OCI-LY1 (cell line): Measurements from ENCODE around the gene YKT6.

Source experiments
- H2AFZ ChIP-seq: fragments of 200-600 bp; sonication (generic), shearing (Covaris generic); 2 replicates; pipeline ENCODE4 v1.6.0; 2014; ENCODE audit warnings: antibody characterized with exemption, mild to moderate bottlenecking, low read length
- H3F3A ChIP-seq: fragments of 200-600 bp; sonication (generic), shearing (Covaris generic); 2 replicates; pipeline ENCODE4 v1.6.0; 2014; ENCODE audit warnings: mild to moderate bottlenecking, antibody characterized with exemption, low read length, moderate library complexity; ENCODE audit not compliant: insufficient read depth
- H3K27ac ChIP-seq: fragments of 200-600 bp; sonication (generic); 2 replicates; pipeline ENCODE4 v1.5.1; 2014; ENCODE audit warnings: low read length, mixed run types, mild to moderate bottlenecking, low read depth; ENCODE audit not compliant: poor library complexity, severe bottlenecking
- H3K27me3 ChIP-seq: fragments of 200-600 bp; sonication (generic); 2 replicates; pipeline ENCODE4 v1.6.0; 2014; ENCODE audit warnings: antibody characterized with exemption, mild to moderate bottlenecking, low read length, moderate library complexity; ENCODE audit not compliant: insufficient read depth
- H3K36me3 ChIP-seq: fragments of 200-600 bp; sonication (generic); 2 replicates; pipeline ENCODE4 v1.6.1; 2014; ENCODE audit warnings: mild to moderate bottlenecking, antibody characterized with exemption, low read length, moderate library complexity, mixed read lengths; ENCODE audit not compliant: insufficient read depth
- H3K4me1 ChIP-seq: fragments of 200-600 bp; sonication (generic); 2 replicates; pipeline ENCODE4 v1.5.1; 2014; ENCODE audit warnings: mild to moderate bottlenecking, low read length, moderate library complexity; ENCODE audit not compliant: insufficient read depth, severe bottlenecking
- H3K4me2 ChIP-seq: fragments of 200-600 bp; sonication (generic), shearing (Covaris generic); 2 replicates; pipeline ENCODE4 v1.6.1; 2014; ENCODE audit warnings: low read length
- H3K4me3 ChIP-seq: fragments of 200-600 bp; sonication (generic); 2 replicates; pipeline ENCODE4 v1.5.1; 2014; ENCODE audit warnings: low read length, low read depth, mild to moderate bottlenecking, mixed read lengths; ENCODE audit not compliant: poor library complexity, severe bottlenecking
- H3K79me2 ChIP-seq: fragments of 200-600 bp; shearing (Covaris generic); 2 replicates; pipeline ENCODE4 v1.6.1; 2016; ENCODE audit warnings: mixed run types, low read length, mixed read lengths; ENCODE audit not compliant: insufficient read depth
- H3K9ac ChIP-seq: fragments of 200-600 bp; sonication (generic), shearing (Covaris generic); 2 replicates; pipeline ENCODE4 v1.6.1; 2014; ENCODE audit warnings: mild to moderate bottlenecking, low read length, mixed read lengths
- H3K9me2 ChIP-seq: fragments of 200-600 bp; sonication (generic), shearing (Covaris generic); 2 replicates; pipeline ENCODE4 v1.6.1; 2014; ENCODE audit warnings: low read depth, mild to moderate bottlenecking, low read length, mixed read lengths
- H3K9me3 ChIP-seq: fragments of 200-600 bp; shearing (Covaris generic); 2 replicates; pipeline ENCODE4 v1.6.1; 2014; ENCODE audit warnings: low read length, mixed read lengths
- H4K20me1 ChIP-seq: fragments of 200-600 bp; sonication (generic), shearing (Covaris generic); 2 replicates; pipeline ENCODE4 v1.6.0; 2016; ENCODE audit warnings: mild to moderate bottlenecking, low read length; ENCODE audit not compliant: insufficient read depth
- EZH2 ChIP-seq: fragments of 200-600 bp; sonication (generic), shearing (Covaris generic); IDR thresholded peaks from 2 replicates; pipeline ENCODE4 v1.8.0; 2017; ENCODE audit warnings: borderline replicate concordance, mixed run types, mild to moderate bottlenecking, antibody characterized with exemption, low read length, moderate library complexity, mixed read lengths
- TF ChIP-seq, protein P1 (sequence below): fragments of 200-600 bp; sonication (generic), shearing (Covaris generic); IDR thresholded peaks from 2 replicates; pipeline ENCODE4 v1.5.1; 2017; ENCODE audit warnings: mild to moderate bottlenecking, antibody characterized with exemption, low read length, moderate library complexity, mixed read lengths

The YKT6 gene

DNA sequence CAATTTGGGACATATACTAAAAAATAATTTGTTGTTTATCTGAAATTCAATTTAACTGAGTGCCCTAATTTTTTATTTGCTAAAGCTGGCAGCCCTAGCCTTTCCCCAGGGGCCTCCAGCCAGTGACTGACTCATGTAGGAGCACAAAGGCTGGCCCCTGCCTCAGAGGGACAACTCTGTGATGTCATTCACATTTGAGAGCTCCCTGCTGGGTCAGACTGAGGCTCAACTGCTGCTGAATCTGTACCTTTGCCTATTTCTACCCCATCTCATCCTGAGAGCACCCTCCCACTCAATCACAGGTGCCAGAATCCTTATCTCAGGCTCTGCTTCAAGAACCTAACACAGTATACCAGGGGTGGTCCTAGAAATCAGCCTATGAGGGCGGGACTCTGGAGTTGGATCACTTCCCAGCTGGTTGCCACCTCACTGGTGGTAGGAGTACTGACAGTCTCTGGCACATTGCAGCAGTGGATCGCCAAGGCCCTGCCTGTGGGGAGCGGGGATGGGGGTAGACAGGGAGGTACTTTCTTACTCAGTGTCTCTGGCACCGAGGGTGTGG, 23.1 kb upstream of the YKT6 start:
- Histone ChIP-seq H3K9me3 (0 out of 2 replicates have a peak, but pooled peaks cover 6% of the 10 kb centered on the region), H3K36me3 (no peaks in the 10 kb centered on the region; the same call in 1 of the 2 replicates), H3K79me2 (no peaks in the 10 kb centered on the region), H3K4me1 (no peaks in the 10 kb centered on the region), H3K27ac (no peak overlapping the region), H2AFZ (no peak overlapping the region), H3K4me3 (no peak overlapping the region), H3F3A (no peaks in the 10 kb centered on the region), H3K9me2 (no peaks in the 10 kb centered on the region), H3K4me2 (no peak overlapping the region), H3K27me3 (peaks cover 37% of the 10 kb centered on the region; the same call in 1 of the 2 replicates), H4K20me1 (no peaks in the 10 kb centered on the region), H3K9ac (no peak overlapping the region)
- TF ChIP-seq, protein P1, sequence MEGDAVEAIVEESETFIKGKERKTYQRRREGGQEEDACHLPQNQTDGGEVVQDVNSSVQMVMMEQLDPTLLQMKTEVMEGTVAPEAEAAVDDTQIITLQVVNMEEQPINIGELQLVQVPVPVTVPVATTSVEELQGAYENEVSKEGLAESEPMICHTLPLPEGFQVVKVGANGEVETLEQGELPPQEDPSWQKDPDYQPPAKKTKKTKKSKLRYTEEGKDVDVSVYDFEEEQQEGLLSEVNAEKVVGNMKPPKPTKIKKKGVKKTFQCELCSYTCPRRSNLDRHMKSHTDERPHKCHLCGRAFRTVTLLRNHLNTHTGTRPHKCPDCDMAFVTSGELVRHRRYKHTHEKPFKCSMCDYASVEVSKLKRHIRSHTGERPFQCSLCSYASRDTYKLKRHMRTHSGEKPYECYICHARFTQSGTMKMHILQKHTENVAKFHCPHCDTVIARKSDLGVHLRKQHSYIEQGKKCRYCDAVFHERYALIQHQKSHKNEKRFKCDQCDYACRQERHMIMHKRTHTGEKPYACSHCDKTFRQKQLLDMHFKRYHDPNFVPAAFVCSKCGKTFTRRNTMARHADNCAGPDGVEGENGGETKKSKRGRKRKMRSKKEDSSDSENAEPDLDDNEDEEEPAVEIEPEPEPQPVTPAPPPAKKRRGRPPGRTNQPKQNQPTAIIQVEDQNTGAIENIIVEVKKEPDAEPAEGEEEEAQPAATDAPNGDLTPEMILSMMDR, result no peak
- TF ChIP-seq EZH2, result no peak

DNA sequence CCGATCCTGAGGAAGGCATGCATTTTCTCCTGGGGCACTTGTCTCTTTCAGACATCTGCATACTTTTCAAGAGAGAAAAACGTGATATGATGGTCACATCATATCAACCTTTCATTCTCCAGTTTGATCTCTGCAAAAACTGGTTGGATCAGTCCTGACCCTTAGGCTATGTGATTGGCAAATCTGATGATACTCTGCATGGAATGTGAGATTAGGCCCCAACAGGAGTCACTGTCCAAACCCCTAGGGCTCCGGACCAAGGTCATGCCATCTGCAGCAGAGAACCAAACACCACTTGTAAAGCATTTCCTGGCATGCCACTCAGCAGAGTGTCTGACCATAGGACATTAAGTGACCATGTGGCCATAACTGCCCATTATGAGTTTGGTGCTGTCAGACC, 20.1 kb upstream of the YKT6 start:
- Histone ChIP-seq H3K27me3 (peaks cover 40% of the 10 kb centered on the region; the same call in 1 of the 2 replicates), H3K27ac (no peak overlapping the region), H3K4me1 (no peaks in the 10 kb centered on the region), H2AFZ (no peak overlapping the region), H4K20me1 (no peaks in the 10 kb centered on the region), H3K9ac (no peak overlapping the region), H3K4me2 (no peak overlapping the region), H3K9me3 (0 out of 2 replicates have a peak, but pooled peaks cover 7% of the 10 kb centered on the region), H3K79me2 (no peaks in the 10 kb centered on the region), H3K36me3 (no peaks in the 10 kb centered on the region; the same call in 1 of the 2 replicates), H3F3A (no peaks in the 10 kb centered on the region), H3K4me3 (no peak overlapping the region), H3K9me2 (no peaks in the 10 kb centered on the region)
- TF ChIP-seq, protein P1, result no peak
- no peak for TF ChIP-seq EZH2

- H3K9me2 ChIP-seq, result no peaks in the 10 kb centered on the region
- H3K79me2 ChIP-seq, result no peaks in the 10 kb centered on the region
- TF ChIP-seq, protein P1, result no peak
- no peak for TF ChIP-seq EZH2
- H3K27ac ChIP-seq, result no peak overlapping the region
- H3K4me3 ChIP-seq, result no peak overlapping the region
- no peaks in the 10 kb centered on the region for H3K4me1 ChIP-seq
- H3K4me2 ChIP-seq, result no peak overlapping the region
- H3K9ac ChIP-seq, result no peak overlapping the region
- no peaks in the 10 kb centered on the region for H3F3A ChIP-seq
- H3K9me3 ChIP-seq, result 0 out of 2 replicates have a peak, but pooled peaks cover 7% of the 10 kb centered on the region
- no peak overlapping the region for H2AFZ ChIP-seq
- no peaks in the 10 kb centered on the region; the same call in 1 of the 2 replicates for H3K36me3 ChIP-seq
- H3K27me3 ChIP-seq, result peaks cover 27% of the 10 kb centered on the region; the same call in 1 of the 2 replicates
- no peaks in the 10 kb centered on the region for H4K20me1 ChIP-seq
Measured at GRCh38 chr7:44182827-44183226, 18.0 kb upstream of the YKT6 start.
